Dermis microvascular lymphatic vessel endothelial cell (primary cell): Measurements from ENCODE around the gene CTRB1. TPM values are rescaled to one million over a fixed set of nuclear protein-coding genes. Genes with fewer than 3 reads are reported as not detected.
"Not testable (repeated sequence)": the region's sequence is repeated elsewhere in the genome, so short reads cannot be mapped to it uniquely, and the experiment has no call there.

Source experiments
- DNase-seq, 2 donors: peaks; one replicate each; pipeline versions ENCODE4 v3.0.0 to v3.0.0-alpha.2; 2010; ENCODE audit warnings: low read depth in 2 of 2
- total RNA-seq: library from RNA; depleted of rRNA; stranded (reverse); fragments of >200 nt; gene quantifications from 2 replicates; pipeline ENCODE4 v1.2.1, GENCODE V29; 2014

The CTRB1 gene
- total RNA-seq, 1 donor from 2014 or later: not detected

GRCh38 chr16:75267631-75268264, 49.0 kb downstream of the CTRB1 start:
- peak in 1 of 2 donors; percentile 73 for DNase-seq

- not testable (repeated sequence) for DNase-seq
Measured at GRCh38 chr16:75269358-75269757, 50.6 kb downstream of the CTRB1 start.

GRCh38 chr16:75271441-75272096, 52.8 kb downstream of the CTRB1 start:
- DNase-seq: no peak

- DNase-seq: peak in 1 of 2 donors; percentile 23
Measured at GRCh38 chr16:75272097-75272551, 53.3 kb downstream of the CTRB1 start.

GRCh38 chr16:75272629-75273028, 53.8 kb downstream of the CTRB1 start:
- not testable (repeated sequence) for DNase-seq

- peak in 1 of 2 donors; percentile 51 for DNase-seq
Measured at GRCh38 chr16:75273054-75273925, 54.5 kb downstream of the CTRB1 start.

Other genes with a start within 250 kb of the CTRB1 start
- gene WDR59, start 233.9 kb upstream of the CTRB1 start, total RNA-seq: 10.0 and 11.5 TPM in 2 replicates
- 9.2 and 16.6 TPM in 2 replicates for gene ZNRF1, start 220.0 kb upstream of the CTRB1 start, total RNA-seq
- 0.39 and 1.0 TPM in 2 replicates for gene LDHD, start 102.2 kb upstream of the CTRB1 start, total RNA-seq
- 7.7 and 9.9 TPM in 2 replicates for gene ZFP1, start 70.5 kb upstream of the CTRB1 start, total RNA-seq
- gene CTRB2, start 11.8 kb upstream of the CTRB1 start, total RNA-seq: not detected in 2 replicates
- 78.3 and 141 TPM in 2 replicates for gene BCAR1, start 32.6 kb downstream of the CTRB1 start, total RNA-seq
- 36.0 and 52.4 TPM in 2 replicates for gene CFDP1, start 214.5 kb downstream of the CTRB1 start, total RNA-seq
- 30.3 and 37.6 TPM in 2 replicates for gene TMEM170A, start 245.7 kb downstream of the CTRB1 start, total RNA-seq